ENCODE measurements around the gene TRIM10. TPM values are rescaled to one million over a fixed set of nuclear protein-coding genes. Genes with fewer than 3 reads are reported as not detected.

The TRIM10 gene
- total and polyA plus RNA-seq, 3 donors from 2014 or later, result 0.17 to 0.25 TPM; not detected in 1

- intact Hi-C loops (cut with DNase I; ENCODE audit: low total_unique reads), result no loop called here
- DNase-seq, result no peak
- H3K27me3 ChIP-seq, result no peaks in the 10 kb centered on the region
- no peaks in the 10 kb centered on the region for H3K36me3 ChIP-seq (ENCODE audit: low read depth, missing control alignments)
- H3K27ac ChIP-seq, result no peak overlapping the region
- no peak for TF ChIP-seq CTCF (IDR thresholded peaks at IDR 0.05)
- no peak for TF ChIP-seq POLR2A (IDR thresholded peaks at IDR 0.05)
- peaks cover 4% of the 10 kb centered on the region for H3K4me1 ChIP-seq
- 86 to 96% methylated on average over 15 to 20 of the region's 20 CpGs for WGBS, 2 donors
- H3K9me3 ChIP-seq, result no peaks in the 10 kb centered on the region
- no peak overlapping the region for H3K4me3 ChIP-seq
These were observed 25.0 kb upstream of the TRIM10 start for GRCh38 chr6:30185846-30186484.

- WGBS, 2 donors, result 88 to 94% methylated on average over 4 to 5 of the region's 5 CpGs
- peaks cover 4% of the 10 kb centered on the region for H3K4me1 ChIP-seq
- TF ChIP-seq POLR2A (IDR thresholded peaks at IDR 0.05), result no peak
- no peak for TF ChIP-seq CTCF (IDR thresholded peaks at IDR 0.05)
- no peaks in the 10 kb centered on the region for H3K9me3 ChIP-seq
- H3K36me3 ChIP-seq (ENCODE audit: low read depth, missing control alignments), result no peaks in the 10 kb centered on the region
- H3K4me3 ChIP-seq, result no peak overlapping the region
- intact Hi-C loops (cut with DNase I; ENCODE audit: low total_unique reads), result no loop called here
- H3K27me3 ChIP-seq, result no peaks in the 10 kb centered on the region
- no peak overlapping the region for H3K27ac ChIP-seq
- DNase-seq, result no peak
These were observed 23.5 kb upstream of the TRIM10 start for GRCh38 chr6:30184417-30185031.

- intact Hi-C loops (cut with DNase I; ENCODE audit: low total_unique reads), result no loop called here
- 78 to 92% methylated on average over 1 of the region's 1 CpG for WGBS, 2 donors
- H3K36me3 ChIP-seq (ENCODE audit: low read depth, missing control alignments), result no peaks in the 10 kb centered on the region
These were observed 19.1 kb upstream of the TRIM10 start for GRCh38 chr6:30180145-30180544.

GRCh38 chr6:30178837-30179236, 17.8 kb upstream of the TRIM10 start:
- Histone ChIP-seq H3K9me3 (no peaks in the 10 kb centered on the region), H3K4me1 (no peaks in the 10 kb centered on the region), H3K36me3 (ENCODE audit: low read depth, missing control alignments) (no peaks in the 10 kb centered on the region), H3K27ac (no peak overlapping the region), H3K27me3 (no peaks in the 10 kb centered on the region), H3K4me3 (no peak overlapping the region)
- intact Hi-C loops (cut with DNase I; ENCODE audit: low total_unique reads), result no loop called here
- TF ChIP-seq POLR2A (IDR thresholded peaks at IDR 0.05) (no peak), CTCF (IDR thresholded peaks at IDR 0.05) (no peak)
- no peak for DNase-seq
- WGBS, 2 donors, result 85 to 96% methylated on average over 1 of the region's 1 CpG

More at GRCh38 chr6:30180145-30180544, 19.1 kb upstream of the TRIM10 start:
- Histone ChIP-seq H3K4me3 (no peak overlapping the region), H3K4me1 (peaks cover 4% of the 10 kb centered on the region), H3K9me3 (no peaks in the 10 kb centered on the region), H3K27me3 (no peaks in the 10 kb centered on the region), H3K27ac (no peak overlapping the region)
- DNase-seq, result no peak
- TF ChIP-seq CTCF (IDR thresholded peaks at IDR 0.05) (no peak), POLR2A (IDR thresholded peaks at IDR 0.05) (no peak)

DNA sequence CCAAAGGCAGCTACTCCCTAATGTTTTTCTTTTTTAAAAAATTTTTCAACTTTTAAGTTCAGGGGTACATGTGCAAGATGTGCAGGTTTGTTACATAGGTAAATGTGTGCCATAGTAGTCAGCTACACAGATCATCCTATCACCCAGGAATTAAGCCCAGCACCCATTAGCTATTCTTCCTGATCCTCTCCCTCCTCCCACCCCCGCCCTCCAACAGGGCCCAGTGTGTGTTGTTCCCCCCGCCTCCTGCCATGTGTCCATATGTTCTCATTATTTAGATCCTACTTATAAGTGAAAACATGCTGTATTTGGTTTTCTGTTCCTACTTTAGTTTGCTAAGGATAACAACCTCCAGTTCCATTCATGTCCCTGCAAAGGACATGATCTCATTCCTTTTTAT, 14.8 kb upstream of the TRIM10 start:
- Histone ChIP-seq H3K4me3 (no peak overlapping the region), H3K27ac (no peak overlapping the region), H3K4me1 (peaks cover 6% of the 10 kb centered on the region), H3K36me3 (ENCODE audit: low read depth, missing control alignments) (no peaks in the 10 kb centered on the region), H3K9me3 (no peaks in the 10 kb centered on the region), H3K27me3 (no peaks in the 10 kb centered on the region)
- WGBS, 2 donors, result 88 to 100% methylated on average over 2 of the region's 2 CpGs
- no peak for TF ChIP-seq CTCF (IDR thresholded peaks at IDR 0.05)
- TF ChIP-seq POLR2A (IDR thresholded peaks at IDR 0.05), result no peak
- intact Hi-C loops (cut with DNase I; ENCODE audit: low total_unique reads), result no loop called here
- no peak for DNase-seq
